NCI-H524 (cell line): ENCODE measurements around the gene NKIRAS2.

Experiments
- DNase-seq, 2 experiments: peaks; one replicate each; lab custom pipeline; 2025; lab: John Stamatoyannopoulos, UW

The NKIRAS2 gene

DNA sequence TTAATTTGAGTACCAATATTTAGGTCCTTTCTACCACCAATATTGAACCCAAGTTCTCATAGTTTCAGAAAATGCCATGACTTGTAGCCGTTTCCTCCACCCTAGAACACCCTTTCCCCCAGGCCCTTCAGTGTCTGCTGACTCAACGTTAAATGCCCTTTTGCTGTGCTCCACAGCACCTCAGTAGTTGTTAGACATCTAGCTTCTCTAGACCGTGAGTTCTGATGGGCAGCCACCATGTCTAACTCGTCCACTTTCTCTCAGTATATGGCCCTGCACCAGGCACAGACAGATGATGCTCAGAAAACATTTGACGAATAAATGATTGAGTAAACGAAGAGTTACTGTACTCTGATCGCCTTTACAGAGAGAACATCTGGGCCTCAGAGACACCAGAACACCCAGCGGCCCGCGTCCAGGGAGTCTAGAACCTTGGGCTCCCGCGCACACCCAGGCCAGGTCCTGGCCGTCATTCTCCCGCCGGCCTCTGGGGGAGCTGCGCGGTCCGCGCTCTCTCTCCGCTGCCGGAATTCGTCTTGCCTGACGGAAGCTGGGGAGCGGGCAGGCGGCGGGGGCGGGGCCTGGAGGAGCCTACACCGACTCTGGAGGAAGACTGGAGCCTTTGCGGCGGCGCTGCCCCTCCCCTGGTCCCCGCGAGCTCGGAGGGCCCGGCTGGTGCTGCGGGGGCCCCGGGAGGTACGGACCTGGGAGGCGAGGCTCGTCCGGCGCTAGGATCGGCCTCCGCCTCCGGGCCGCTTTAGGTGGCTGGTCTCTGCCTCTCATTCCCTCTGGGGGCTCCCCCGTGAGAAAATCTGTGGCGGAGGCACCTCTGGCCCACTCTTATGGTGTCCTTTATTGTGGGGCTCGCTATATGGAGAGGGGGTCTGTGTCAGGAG is at the start of gene NKIRAS2:
Gene NKIRAS2, plus strand, starts transcription at position 582 of the 896 bp plus-strand sequence. CDS start 1,488 bp downstream, outside the sequence.
- DNase-seq = peak; percentile 81 to 86

DNA sequence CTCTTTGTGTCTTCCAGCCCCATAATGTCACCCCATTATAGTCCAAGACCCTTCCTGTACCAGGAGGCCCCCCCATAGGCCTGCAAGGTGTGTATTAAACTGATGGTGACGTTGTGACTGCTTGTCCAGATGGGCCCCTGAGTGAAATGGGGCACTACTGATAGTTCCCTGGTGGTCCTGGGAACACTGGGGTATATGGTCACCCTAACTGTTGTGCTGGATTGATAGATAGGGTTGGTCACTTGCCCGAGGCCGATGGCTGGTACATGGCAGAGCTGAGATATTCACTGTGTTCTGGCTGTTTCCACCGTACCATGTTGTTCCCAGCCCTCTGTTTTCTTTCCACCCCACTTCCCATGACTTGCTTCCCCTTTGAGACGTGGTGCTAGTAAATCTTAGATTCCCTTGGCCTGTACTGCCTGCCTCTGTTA is 49.0 kb upstream of the NKIRAS2 start:
- no peak for DNase-seq

DNA sequence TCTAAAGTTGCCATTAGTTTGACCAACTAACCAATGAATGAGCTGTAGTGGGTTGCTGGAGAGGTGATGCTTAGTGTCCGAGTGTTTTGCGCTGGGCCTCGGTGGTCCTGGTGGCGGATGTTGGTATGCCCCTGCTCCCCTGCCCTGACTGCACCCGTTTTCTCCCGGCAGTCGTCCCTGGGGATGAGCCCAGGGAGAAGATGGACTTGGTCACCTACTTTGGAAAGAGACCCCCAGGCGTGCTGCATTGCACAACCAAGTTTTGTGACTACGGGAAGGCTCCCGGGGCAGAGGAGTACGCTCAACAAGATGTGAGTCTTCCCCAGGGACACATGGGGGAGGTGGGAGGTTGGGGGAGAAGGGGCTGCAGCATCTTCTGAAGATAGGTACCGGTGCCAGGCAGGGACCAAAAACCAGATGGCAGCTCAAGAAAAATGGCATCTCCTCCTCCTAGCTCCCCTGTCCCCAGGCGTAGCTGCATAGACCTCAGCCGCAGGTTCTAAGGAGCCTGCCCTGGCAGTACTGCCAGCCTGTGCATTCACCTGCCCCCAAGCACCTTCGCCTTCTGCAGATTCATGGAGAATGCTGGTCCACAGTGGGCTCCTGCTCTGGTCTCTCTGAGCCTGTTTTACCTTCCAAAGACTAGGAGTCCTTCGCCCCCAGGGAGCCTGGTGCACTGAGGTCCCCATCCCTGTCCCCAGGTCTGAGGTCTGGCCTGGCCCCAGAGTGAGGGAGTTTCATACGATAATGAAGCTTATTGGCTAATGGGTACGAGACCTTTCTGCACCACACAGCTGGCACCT is 48.0 kb upstream of the NKIRAS2 start:
- DNase-seq = no peak

DNA sequence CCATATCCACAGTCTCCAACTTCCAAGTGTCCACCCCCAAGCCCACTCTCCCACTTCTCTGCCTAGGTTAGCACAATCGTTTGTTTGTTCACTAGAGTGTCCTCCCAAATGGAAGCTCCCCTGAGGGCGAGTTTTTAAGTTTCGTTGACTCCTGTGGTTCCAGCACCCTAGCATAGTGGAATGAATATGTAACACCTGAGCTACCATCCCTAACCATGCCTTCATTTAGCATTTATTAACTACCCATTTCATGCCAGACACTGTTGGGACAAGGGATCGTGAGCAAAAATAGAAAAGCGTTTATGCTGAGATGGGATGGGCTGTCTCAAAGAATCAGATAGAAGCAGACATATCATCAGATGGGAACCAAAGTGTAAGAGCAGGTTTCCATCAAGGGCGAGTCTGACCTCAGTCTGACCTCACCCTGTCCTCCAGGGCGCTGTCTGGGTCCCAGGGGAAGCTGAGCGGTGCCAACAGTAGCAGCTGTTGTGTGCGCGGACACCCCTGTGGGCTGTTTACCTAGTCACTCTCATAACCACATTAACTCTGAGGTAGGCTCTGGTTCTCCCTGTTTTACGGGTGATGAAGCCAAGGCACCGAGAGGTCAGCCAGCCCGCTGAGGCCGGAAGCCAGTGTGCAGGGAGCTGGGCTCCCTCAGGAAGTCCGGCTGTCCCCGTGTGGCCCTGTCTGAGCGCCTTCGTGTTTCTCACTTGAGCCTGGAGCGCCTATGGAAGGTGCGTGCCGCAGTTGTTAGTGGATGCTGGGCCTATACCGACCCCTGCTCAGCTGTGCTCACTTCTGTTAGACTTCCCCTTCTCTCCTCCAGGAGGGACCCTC is 47.1 kb upstream of the NKIRAS2 start:
- peak in 1 of 2 experiments; percentile 29 for DNase-seq

DNA sequence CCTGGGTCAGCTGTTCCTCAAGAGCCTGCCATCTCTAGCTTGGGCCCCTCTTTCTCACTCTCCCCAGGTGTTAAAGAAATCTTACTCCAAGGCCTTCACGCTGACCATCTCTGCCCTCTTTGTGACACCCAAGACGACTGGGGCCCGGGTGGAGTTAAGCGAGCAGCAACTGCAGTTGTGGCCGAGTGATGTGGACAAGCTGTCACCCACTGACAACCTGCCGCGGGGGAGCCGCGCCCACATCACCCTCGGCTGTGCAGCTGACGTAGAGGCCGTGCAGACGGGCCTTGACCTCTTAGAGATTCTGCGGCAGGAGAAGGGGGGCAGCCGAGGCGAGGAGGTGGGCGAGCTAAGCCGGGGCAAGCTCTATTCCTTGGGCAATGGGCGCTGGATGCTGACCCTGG is 46.5 kb upstream of the NKIRAS2 start:
- no peak for DNase-seq

DNA sequence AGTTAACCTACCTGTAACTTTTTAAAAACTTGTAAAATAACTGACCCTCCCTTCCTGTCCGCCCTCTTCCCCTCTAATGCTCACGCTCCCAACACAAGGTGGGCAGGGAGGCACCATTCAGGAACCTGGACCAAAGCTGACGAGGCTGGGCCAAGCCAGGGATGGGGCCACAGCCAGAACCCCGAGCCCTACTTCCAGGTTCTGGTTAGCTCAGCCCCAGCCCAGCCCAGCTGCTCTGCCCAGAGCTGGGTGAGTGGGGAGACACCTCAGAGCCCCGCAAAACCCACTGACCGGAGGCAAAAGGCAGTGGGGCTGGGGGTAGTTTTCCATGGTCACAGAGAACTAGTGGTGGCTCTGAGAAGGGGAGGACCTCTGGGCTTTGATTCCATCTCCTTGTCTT is 45.9 kb upstream of the NKIRAS2 start:
- no peak for DNase-seq

DNA sequence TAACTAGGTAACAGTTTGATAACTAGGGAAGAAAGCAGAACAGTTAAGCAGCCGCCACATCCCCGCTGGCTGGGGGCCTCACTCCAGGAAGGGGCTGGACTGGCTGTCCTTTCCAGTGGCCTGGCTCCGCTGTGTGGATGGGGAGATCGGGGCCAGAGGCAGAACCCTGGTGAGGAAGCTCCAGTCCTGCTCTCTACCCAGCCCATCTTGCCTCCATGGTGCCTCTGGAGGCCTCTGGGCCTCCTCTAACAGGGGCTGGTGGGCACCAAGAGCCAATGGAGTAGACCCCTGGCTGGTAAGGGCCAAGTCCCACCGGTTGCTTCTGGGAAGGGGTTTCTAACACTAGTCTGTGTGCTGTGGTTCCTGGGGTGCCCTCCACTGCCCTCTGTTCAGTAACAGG is 45.2 kb upstream of the NKIRAS2 start:
- no peak for DNase-seq

DNA sequence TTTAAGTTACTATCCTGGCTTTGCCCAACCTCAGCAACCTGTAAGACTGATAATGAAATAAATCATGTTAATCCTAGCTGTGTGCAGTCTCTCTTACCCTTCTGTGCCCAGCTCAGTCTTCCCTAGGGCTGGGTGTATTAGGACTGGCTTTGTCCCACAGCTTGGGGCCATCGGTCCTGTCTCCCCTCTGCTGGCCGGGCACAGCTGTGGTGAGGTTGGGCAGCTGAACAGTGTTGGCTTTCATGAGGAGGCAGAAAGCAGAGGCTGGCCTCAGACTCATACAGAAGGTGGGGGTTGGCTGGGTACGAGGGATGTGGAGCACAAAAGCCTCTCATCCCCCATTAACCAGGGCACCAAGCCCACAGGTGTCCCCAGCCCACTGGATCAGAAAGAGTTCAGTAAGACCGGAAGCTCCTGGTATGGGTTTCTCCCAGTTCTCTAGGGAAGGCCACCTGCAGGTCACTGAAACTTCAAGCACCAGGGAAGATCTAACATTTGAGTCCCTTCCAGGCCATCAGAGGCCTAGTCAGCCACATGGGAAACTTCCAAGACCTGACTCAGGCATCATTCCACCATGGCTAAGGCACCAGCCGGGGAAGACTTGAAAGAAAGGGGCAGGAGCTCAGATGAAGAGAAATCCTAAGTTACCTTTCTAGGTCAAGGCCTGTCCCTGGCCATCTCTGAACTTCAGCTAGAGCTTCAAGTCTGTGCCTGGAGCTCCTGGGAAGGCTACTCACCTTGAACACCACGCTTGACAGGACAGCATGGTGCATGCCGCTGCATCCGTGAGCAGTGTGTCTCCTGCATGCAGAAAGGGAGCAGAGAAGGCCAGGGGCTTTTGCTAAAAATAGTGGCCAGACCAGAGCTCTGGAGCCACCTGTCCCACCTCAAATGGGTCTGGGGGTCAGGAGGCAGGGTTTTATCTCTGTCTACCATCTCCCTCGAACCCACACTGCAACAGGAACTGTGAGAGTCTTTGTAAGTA is 44.5 kb upstream of the NKIRAS2 start:
- no peak for DNase-seq

DNA sequence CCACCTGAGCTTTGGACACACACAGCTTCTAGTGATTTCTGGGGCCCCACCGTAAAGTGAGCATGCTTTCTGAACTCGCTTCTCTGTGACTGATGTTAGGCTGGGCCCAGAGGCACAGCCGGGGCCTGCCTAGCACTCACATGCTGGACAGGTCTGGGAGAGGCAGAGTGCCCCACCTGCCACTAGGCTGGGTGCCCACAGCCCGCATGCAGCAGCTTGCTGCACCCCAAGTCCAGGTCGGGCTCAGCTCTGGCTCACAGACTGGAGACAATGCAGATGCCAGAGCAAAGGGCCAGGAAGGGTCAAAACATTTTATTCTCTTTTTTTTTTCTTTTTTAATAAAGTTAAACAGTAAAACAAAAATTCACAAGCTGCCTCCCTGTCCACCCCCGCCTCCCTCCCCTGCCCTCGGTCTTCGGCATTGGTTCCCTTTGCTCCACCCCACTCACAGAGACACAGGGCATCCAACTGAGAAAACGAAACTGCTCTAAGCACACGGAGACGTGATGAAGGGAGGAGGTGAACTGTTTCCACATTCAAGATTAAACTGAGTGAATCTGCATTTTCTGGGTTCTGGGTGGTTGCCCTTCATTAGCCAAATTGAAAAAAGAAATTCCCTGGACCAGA is 43.6 kb upstream of the NKIRAS2 start:
- no peak for DNase-seq

DNA sequence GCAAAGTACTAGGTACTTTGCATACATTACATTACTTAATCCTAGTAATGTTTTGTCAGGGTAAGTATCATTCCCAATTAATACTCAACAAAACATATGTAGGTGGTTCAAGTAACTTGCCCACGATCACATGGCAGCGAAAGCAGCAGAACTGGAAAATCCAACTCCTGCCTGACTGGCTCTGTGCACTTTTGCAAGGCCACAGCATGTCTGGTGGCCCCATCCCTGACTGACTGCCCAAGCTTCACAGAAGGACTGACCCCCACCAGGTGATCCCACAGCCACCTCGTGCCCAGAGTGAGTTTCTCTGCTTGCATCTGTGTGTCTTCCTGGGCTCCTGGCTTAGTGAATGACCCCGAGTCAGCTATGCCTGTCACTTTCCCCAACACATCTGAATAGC is 41.9 kb upstream of the NKIRAS2 start:
- DNase-seq = no peak

DNA sequence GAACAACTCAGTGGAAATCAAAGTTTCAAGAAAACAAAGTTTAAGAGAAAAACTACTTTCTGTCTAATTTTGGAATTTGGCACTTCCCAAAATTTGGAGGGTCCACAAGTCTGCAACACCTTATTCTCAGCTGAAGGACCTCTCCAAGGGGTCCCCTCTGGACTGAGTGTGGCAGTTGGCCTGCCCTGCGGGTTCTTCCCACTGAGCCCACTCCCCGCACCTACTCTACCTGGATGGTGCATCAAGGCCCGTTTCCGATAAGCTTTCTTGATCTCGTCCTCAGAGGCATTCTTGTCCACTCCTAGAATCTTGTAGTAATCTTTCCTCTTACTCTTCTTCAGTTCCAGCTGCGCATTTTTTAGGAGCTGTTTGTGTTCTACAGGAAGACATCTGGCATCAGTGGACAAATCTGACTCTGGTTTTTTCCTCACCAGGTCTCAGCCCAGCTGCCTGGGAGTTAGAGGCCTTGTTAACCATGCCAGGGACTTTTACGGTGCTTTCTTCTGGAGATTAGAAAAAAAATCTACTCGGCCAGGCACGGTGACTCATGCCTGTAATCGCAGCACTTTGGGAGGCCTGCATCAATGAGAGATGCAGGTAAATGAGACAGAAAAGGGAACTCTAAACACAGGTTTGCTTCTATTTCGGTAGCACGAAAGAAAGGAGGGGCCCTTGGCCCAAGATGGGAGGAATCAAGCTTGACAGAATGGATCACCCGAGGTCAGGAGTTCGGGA is 37.7 kb upstream of the NKIRAS2 start:
- DNase-seq = no peak

DNA sequence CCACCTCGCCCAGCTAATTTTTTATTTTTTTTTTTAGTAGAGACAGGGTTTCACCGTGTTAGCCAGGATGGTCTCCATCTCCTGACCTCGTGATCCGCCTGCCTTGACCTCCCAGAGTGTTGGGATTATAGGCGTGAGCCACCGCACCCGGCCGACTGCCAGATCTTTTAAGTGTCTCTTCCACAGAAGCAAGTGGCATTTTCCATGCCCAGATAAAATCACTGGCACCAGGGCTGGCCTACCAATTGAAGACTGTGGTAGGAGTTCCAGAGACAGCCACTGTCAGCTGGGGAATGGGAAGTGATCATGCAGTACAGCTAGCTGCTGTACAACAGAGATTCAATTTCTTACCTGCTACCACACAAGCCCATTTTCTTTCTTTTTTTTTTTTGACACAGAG is 35.4 kb upstream of the NKIRAS2 start:
- DNase-seq = no peak

DNA sequence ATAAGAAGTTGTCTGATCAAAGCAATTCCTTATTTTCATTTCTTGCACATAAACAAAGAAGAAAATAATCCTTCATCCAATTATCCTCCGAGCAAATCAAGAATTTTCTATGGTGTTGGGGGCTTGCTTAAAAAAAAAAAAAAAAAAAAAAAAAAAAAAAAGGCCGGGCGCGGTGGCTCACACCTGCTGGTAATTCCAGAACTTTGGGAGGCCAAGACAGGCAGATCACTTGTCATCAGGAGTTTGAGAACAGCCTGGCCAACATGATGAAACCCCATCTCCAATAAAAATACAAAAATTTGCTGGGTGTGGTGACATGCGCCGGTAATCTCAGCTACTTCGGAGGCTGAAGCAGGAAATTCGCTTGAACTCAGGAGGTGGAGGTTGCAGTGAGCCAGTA is 34.0 kb upstream of the NKIRAS2 start:
- no peak for DNase-seq

DNA sequence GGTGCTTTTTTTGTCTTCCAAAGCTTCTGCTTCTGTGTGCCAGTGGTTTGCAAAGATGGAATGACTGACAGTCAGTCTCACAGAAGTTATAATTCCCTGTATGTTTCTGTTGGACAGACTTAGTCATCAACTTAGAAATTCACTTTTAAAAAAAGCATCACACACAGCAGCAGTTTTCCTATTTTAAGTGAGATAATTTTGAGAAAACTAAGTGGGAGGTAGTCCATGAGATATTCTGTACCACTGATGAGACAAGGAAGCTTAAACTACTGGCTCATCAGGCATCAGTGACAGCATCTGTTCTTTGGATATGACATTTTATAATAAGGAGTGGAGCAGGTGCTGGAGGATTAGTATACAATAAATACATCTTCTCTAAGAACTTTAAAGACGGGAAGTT is 33.3 kb upstream of the NKIRAS2 start:
- DNase-seq = peak in 1 of 2 experiments; percentile 74

DNA sequence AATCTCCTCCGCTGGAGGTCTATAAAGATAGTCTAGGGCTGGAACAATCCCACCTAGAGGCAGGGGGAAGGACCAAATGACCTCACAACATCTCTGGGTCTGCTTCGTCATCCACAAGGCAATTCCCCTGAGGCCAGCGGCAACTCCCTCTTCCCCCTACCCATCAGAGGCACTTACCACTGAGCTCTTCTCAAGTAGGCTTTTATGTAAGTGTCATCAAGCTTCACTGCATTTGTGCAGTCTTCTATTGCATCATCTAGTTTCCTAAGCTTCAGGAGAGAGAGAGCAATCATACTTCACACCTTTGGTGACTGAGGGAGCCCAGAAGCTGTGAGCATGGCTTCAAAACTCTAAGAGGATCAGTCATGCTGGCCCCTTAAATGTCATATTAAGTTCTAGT is 32.2 kb upstream of the NKIRAS2 start:
- DNase-seq = peak; percentile 45 to 83

DNA sequence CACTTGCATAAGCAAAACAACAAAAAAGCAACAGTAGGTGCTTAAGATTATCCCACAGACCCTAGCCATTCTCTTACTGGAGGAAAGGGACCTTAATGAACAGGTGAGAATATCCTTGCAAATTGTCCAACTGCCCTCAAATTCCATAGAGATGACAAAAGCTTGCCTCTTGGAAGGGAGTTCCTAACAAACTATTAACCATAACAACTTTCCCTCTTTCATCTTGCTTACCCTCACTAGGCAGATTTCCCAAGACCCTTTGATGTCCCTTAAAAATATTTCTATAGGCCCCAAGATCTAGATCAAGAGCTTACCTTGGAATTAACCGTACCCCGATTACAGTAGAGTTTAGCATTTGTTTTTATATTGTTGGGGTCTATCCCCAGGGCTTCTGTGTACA is 31.5 kb upstream of the NKIRAS2 start:
- no peak for DNase-seq

DNA sequence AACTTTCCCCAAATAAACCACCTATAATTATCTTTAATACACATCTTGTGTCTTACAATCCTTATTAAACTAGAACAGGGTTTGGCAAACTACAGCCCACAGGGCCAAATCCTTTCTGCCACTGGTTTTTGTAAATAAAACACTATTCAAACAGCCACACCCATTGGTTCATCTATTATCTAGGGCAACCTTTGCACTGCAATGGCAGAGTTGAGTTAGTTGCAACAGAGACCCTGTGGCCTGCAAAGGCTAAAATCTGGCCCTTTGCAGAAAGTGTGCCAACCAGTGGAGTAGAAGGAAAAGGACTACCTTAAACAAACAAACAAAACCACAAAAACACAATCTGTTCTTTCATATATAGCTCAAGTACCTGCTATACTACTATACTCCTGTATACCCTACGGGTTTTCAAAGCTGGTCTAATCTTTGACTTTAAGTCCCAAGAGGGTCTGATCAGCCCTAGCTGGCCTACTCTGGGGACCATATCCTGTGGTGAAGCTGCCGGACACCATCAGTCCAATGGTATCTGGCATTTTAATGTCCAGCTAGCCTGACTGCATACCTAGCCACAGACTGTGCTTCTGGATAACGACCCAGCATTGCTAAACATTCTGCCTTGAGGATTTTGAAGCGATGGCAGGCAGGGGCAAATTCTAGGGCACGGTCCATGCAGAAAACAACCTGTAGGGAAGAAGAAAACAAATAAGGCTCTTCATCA is 30.0 kb upstream of the NKIRAS2 start:
- DNase-seq = no peak

DNA sequence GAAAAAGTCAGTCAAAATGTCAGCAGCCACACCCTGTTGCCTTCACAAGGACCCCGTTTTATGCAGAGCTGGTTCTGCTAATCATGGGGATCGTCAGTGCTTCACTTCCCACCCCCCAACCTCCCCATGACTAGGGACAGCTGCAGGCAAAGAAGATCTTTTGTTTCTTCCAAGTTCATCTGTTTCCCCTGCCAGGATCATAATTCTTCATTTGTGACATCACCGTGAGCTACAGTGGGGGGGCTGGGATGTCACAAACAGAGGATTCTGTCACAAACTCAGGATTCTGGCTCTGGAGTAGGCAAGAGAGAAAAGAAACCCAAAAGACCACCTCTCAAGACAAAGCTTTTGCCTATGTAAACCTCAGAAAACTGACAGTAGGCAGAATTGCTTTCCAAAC is 27.3 kb upstream of the NKIRAS2 start:
- no peak for DNase-seq

DNA sequence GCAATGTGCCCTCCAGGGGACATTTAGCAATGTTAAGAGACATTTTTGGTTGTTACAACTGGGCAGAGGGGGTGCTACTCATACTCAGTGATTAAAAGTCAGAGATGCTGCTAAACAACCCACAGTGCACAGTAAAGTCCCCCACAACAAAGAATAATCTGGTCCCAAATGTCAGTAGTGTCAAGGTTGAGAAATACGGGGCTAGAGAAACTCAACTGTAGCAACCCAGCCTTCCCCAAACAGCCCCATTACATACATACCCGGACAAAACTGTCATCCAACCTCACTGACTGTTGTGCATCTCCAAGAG is 23.1 kb upstream of the NKIRAS2 start:
- no peak for DNase-seq
